HUES64 (cell line): ENCODE results near the gene DNASE1L1.

Experiments
- H3K27ac ChIP-seq: 2 replicates; pipeline ENCODE4 v1.7.0; 2013; ENCODE audit warnings: low read depth, low read length, inconsistent platforms
- H3K27me3 ChIP-seq: 2 replicates; pipeline ENCODE4 v1.6.1; 2013; ENCODE audit warnings: mild to moderate bottlenecking, low read length; ENCODE audit not compliant: insufficient read depth
- H3K36me3 ChIP-seq: 2 replicates; pipeline ENCODE4 v1.6.1; 2013; ENCODE audit warnings: mild to moderate bottlenecking, low read length; ENCODE audit not compliant: insufficient read depth
- H3K4me1 ChIP-seq: 2 replicates; pipeline ENCODE4 v1.6.1; 2013; ENCODE audit warnings: mild to moderate bottlenecking, low read length, moderate library complexity; ENCODE audit not compliant: insufficient read depth
- H3K4me3 ChIP-seq: 2 replicates; pipeline ENCODE4 v1.5.1; 2013; ENCODE audit warnings: mild to moderate bottlenecking, low read length, moderate library complexity
- H3K9ac ChIP-seq: 2 replicates; pipeline ENCODE4 v1.6.1; 2013; ENCODE audit warnings: mild to moderate bottlenecking, low read depth, low read length
- H3K9me3 ChIP-seq: 2 replicates; pipeline ENCODE4 v1.6.1; 2013; ENCODE audit warnings: low read depth, low read length; ENCODE audit not compliant: insufficient read depth
- WGBS: fragments of 150-250, 120-280 bp; methylation state at CpG from one replicate; pipeline ENCODE4 v1.1.7; 2013; ENCODE audit warnings: missing lambda C conversion rate; 5-methylcytosine and 5-hydroxymethylcytosine counted together

The DNASE1L1 gene

DNA sequence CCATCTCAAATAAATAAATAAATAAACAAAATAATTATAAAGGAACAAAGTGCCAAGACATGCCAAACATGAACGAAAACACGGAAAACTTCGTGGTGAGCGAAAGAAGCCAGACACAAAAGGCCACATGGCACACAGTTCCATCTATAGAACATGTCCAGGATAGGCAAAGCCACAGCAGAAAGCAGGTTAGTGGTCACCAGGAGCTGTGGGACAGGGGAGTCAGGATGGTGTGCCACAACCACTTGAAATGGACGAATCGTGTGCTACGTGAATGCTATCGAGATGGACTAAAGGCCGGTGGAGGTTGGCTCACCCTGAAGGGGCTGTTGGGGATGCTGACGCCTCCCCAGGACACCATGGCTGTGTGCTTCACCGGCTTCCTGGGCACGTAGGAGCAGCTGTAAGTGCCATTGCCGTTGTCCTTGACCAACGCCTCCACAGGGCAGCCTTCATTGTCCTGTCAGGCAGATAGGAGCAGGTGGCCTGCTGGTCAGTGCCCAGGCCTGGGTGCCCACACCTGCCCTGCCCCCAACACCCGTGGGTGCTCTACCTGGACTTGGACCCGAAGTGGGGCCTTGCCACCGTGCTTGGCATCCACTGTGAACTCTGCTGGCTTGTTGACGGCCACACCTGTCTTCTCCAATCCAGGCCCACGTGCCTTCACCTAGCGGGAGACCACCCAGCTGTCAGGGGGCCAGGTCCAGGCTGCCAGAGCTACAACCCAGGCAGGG, 45.2 kb downstream of the DNASE1L1 start:
- WGBS: 95% methylated on average over 20 of the region's 20 CpGs

DNA sequence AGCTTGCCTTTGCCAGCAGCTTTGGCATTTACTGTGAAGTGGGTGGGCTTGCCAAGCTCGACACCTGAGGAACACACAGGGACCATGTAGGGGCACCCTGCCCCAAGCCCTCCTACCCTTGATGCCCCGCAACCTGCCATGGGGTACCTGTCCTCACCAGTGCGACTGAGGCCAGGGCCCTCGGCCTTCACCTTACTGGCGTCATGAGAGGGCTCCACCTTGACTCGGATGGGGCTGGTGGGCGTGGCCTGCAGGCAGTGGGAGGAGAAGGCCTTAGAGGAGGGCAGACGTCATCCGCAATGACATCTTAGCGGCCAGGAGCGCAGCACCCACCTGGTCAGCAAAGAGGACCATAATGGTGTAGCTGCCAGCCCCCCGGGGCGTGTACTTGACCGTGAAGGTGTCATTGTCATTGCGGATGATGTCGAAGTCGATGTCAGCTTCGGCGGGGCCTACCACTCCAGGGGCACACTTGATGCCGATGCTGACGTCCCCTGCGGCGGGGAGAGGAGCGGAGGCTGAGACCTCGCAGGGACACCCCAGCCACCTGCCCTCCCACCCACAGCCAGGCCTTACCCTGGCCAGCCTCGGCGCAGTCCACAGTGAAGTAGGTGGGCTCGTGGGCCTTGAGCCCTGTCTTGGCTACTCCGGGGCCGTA, 46.8 kb downstream of the DNASE1L1 start:
- WGBS: 94% methylated on average over 30 of the region's 30 CpGs
- Histone ChIP-seq H3K36me3 (peaks cover 96% of the 10 kb centered on the region), H3K27ac (no peak overlapping the region), H3K4me1 (no peaks in the 10 kb centered on the region), H3K27me3 (no peaks in the 10 kb centered on the region), H3K9me3 (no peaks in the 10 kb centered on the region), H3K9ac (no peak overlapping the region), H3K4me3 (no peak overlapping the region)

More for the DNA sequence above, 45.2 kb downstream of the DNASE1L1 start:
- no peak overlapping the region for H3K4me3 ChIP-seq
- H3K9me3 ChIP-seq: no peaks in the 10 kb centered on the region
- H3K27ac ChIP-seq: no peak overlapping the region
- H3K9ac ChIP-seq: no peak overlapping the region
- H3K4me1 ChIP-seq: no peaks in the 10 kb centered on the region
- peaks cover 92% of the 10 kb centered on the region for H3K36me3 ChIP-seq
- H3K27me3 ChIP-seq: no peaks in the 10 kb centered on the region

GRCh38 chrX:154360155-154360713, 48.8 kb downstream of the DNASE1L1 start:
- H3K9ac ChIP-seq: no peak overlapping the region
- H3K4me1 ChIP-seq: no peaks in the 10 kb centered on the region

DNA sequence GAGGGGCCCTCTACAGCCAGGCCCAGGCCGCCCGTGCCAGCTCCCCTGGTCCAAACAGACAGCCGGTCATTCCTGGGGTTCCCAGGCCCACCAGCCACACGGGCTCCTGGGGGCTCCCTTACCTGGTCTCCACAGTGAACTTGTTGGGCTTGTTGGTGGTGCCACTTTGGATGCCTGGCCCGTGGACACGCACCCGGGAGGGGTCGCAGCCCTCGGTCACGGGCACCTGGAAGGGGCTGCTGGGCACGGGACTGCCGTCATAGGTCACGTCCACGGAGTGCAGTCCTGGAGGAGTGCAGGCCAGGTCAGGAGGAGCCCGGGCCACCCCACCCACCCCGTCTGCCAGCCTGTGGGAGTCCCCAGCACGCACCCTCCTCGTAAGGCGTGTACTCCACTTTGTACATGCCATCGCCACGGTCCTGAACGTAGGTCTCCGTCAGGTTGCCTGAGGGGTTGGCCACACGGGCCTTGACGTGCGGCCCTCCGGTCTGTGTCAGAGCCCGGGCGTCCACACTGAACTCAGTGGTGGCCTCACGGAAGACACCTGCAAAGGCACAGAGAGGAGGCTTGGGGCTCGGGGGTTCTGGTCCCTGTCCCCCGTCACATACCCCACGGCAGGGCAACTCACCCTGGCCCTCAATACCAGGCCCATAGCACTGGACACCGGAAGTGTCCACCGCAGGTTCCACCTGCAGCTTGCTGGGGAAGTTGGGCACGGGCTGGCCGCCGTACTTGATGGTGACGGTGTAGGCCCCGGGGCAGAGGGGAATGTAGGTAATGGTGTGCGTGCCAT, 49.5 kb downstream of the DNASE1L1 start:
- Histone ChIP-seq H3K27ac (no peak overlapping the region), H3K4me1 (no peaks in the 10 kb centered on the region), H3K27me3 (no peaks in the 10 kb centered on the region), H3K4me3 (no peak overlapping the region), H3K9ac (no peak overlapping the region), H3K36me3 (peaks cover 95% of the 10 kb centered on the region), H3K9me3 (no peaks in the 10 kb centered on the region)
- WGBS: 96% methylated on average over 41 of the region's 41 CpGs

More at GRCh38 chrX:154360155-154360713, 48.8 kb downstream of the DNASE1L1 start:
- no peaks in the 10 kb centered on the region for H3K9me3 ChIP-seq
- H3K4me3 ChIP-seq: no peak overlapping the region
- H3K36me3 ChIP-seq: peaks cover 95% of the 10 kb centered on the region
- H3K27me3 ChIP-seq: no peaks in the 10 kb centered on the region
- H3K27ac ChIP-seq: no peak overlapping the region
- 96% methylated on average over 34 of the region's 34 CpGs for WGBS

GRCh38 chrX:154358829-154359228, 50.2 kb downstream of the DNASE1L1 start:
- H3K4me1 ChIP-seq: no peaks in the 10 kb centered on the region
- WGBS: 97% methylated on average over 6 of the region's 6 CpGs
- peaks cover 95% of the 10 kb centered on the region for H3K36me3 ChIP-seq
- no peak overlapping the region for H3K27ac ChIP-seq
- no peak overlapping the region for H3K9ac ChIP-seq
- no peak overlapping the region for H3K4me3 ChIP-seq
- no peaks in the 10 kb centered on the region for H3K9me3 ChIP-seq
- no peaks in the 10 kb centered on the region for H3K27me3 ChIP-seq

- no peaks in the 10 kb centered on the region for H3K27me3 ChIP-seq
- no peak overlapping the region for H3K4me3 ChIP-seq
- WGBS: 97% methylated on average over 11 of the region's 11 CpGs
- H3K36me3 ChIP-seq: peaks cover 97% of the 10 kb centered on the region
- H3K27ac ChIP-seq: no peak overlapping the region
- H3K9ac ChIP-seq: no peak overlapping the region
- no peaks in the 10 kb centered on the region for H3K4me1 ChIP-seq
- H3K9me3 ChIP-seq: no peaks in the 10 kb centered on the region
These were observed 51.0 kb downstream of the DNASE1L1 start for GRCh38 chrX:154358011-154358410.

GRCh38 chrX:154357205-154357604, 51.8 kb downstream of the DNASE1L1 start:
- Histone ChIP-seq H3K4me1 (no peaks in the 10 kb centered on the region), H3K36me3 (peaks cover 97% of the 10 kb centered on the region), H3K9ac (no peak overlapping the region), H3K4me3 (no peak overlapping the region), H3K27ac (no peak overlapping the region), H3K27me3 (no peaks in the 10 kb centered on the region), H3K9me3 (no peaks in the 10 kb centered on the region)
- WGBS: 94% methylated on average over 27 of the region's 27 CpGs

GRCh38 chrX:154356596-154356995, 52.5 kb downstream of the DNASE1L1 start:
- WGBS: 98% methylated on average over 13 of the region's 13 CpGs
- H3K27ac ChIP-seq: no peak overlapping the region
- H3K4me3 ChIP-seq: no peak overlapping the region
- H3K4me1 ChIP-seq: no peaks in the 10 kb centered on the region
- H3K27me3 ChIP-seq: no peaks in the 10 kb centered on the region
- H3K36me3 ChIP-seq: peaks cover 97% of the 10 kb centered on the region
- H3K9ac ChIP-seq: no peak overlapping the region
- no peaks in the 10 kb centered on the region for H3K9me3 ChIP-seq

- H3K9ac ChIP-seq: no peak overlapping the region
- H3K36me3 ChIP-seq: peaks cover 98% of the 10 kb centered on the region
- no peaks in the 10 kb centered on the region for H3K27me3 ChIP-seq
- no peak overlapping the region for H3K4me3 ChIP-seq
- H3K9me3 ChIP-seq: no peaks in the 10 kb centered on the region
- H3K4me1 ChIP-seq: no peaks in the 10 kb centered on the region
- WGBS: 95% methylated on average over 12 of the region's 12 CpGs
- H3K27ac ChIP-seq: no peak overlapping the region
These were observed 53.3 kb downstream of the DNASE1L1 start for GRCh38 chrX:154355776-154356140.

DNA sequence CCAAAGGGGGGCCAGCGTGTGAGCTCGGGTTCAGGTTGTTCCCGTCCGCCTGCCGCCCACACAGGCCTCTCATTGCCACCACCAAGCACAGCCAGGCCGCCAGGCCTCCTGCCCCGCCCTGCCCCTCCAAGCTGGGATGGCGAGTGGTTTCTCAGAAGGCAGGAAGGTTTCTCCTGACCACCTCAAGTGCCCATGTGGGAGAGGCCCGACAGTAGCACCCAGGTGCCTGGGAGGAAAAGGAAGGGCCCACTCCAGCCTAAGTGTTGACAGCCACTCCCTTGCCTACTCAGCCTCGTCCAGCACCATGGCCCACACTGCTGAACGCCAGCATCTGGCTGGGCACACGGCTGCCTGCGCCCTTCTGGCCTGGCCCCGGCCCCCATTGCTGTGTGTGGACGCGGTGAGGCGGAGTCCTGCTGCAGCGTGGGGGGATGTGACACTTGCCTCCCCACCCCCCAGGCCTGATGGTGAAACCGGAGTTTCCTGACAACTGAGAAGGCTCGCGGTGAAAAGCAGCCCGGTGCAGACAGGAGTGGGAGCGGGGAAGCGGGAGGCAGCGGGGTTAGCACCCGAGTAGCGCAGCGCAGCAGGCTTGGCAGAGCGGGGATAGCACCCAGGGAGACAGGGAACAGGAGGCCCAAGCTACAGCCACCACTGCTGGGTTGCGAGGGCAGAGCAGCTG, 53.8 kb downstream of the DNASE1L1 start:
- 95% methylated on average over 30 of the region's 30 CpGs for WGBS
- no peak overlapping the region for H3K27ac ChIP-seq

More for the DNA sequence above, 53.8 kb downstream of the DNASE1L1 start:
- peaks cover 99% of the 10 kb centered on the region for H3K36me3 ChIP-seq
- no peak overlapping the region for H3K9ac ChIP-seq
- no peaks in the 10 kb centered on the region for H3K9me3 ChIP-seq
- no peak overlapping the region for H3K4me3 ChIP-seq
- H3K27me3 ChIP-seq: no peaks in the 10 kb centered on the region
- no peaks in the 10 kb centered on the region for H3K4me1 ChIP-seq
